Adrenal gland (tissue), 12 donors: ENCODE data around the gene CCDC28A. TPM values are rescaled to one million over a fixed set of nuclear protein-coding genes. Genes with fewer than 3 reads are reported as not detected.

Experiments
- DNase-seq, 7 donors: peaks; one replicate each; pipeline ENCODE4 v3.0.0-alpha.2; 2019 to 2020
- H3K27ac ChIP-seq, 5 donors: fragments of 200-600 bp; sonication (generic) in 4 of 5; 1 replicate in 3 of 5; 2 replicates in 2 of 5; pipeline versions ENCODE4 v1.5.1 to v1.8.0; 2016 to 2020; ENCODE audit warnings: mild to moderate bottlenecking in 1 of 5
- H3K27me3 ChIP-seq: fragments of 200-600 bp; 2 replicates; pipeline ENCODE4 v1.8.0; 2021
- H3K36me3 ChIP-seq, 2 donors: fragments of 200-600 bp; replicated peaks in 1 of 2; 1 replicate in 1 of 2; 2 replicates in 1 of 2; pipeline versions ENCODE4 v1.5.1 to v1.8.0; 2018 to 2022
- H3K4me1 ChIP-seq, 2 donors: fragments of 200-600 bp; replicated peaks in 1 of 2; 1 replicate in 1 of 2; 2 replicates in 1 of 2; pipeline versions ENCODE4 v1.5.1 to v1.8.0; 2018 to 2021
- H3K4me3 ChIP-seq, 4 donors: fragments of 200-600 bp; sonication (generic) in 3 of 4; one replicate each; pipeline ENCODE4 v1.5.1; 2016 to 2018
- H3K9me3 ChIP-seq, 3 donors: fragments of 200-600 bp; sonication (generic) in 1 of 3; replicated peaks in 1 of 3; 1 replicate in 2 of 3; 2 replicates in 1 of 3; pipeline versions ENCODE4 v1.5.1 to v1.8.0; 2016 to 2021
- POLR2A ChIP-seq, 2 donors: fragments of 450-650 bp; IDR thresholded peaks; one replicate each; pipeline ENCODE4 v1.6.1; 2017; ENCODE audit warnings: antibody characterized with exemption in 2 of 2, mild to moderate bottlenecking in 2 of 2, moderate library complexity in 1 of 2
- WGBS, 4 donors: extraction: QIAGEN DNeasy Blood & Tissue Kit in 2 of 4; methylation state at CpG; one replicate each; pipeline versions ENCODE4 v1.1.5 to v1.1.7; 2013 to 2017; 5-methylcytosine and 5-hydroxymethylcytosine counted together
- intact Hi-C, 2 donors: fragments of 100-400 bp; cut with DNase I; formaldehyde crosslinking; loops; one replicate each; pipeline versions ENCODE4 v1.14.1 to v1.15.0; 2022 to 2023
- polyA plus RNA-seq, 3 donors: library from polyadenylated mRNA; stranded (reverse); fragments of 200-250 nt in 2 of 3; fragments of 350-450 nt in 1 of 3; fragmentation: Illumina TruSeq in 1 of 3; extraction: RNeasy Lipid Tissue Mini Kit (QIAGEN cat#74804) in 1 of 3; gene quantifications; one replicate each; pipeline ENCODE4 v1.2.3, GENCODE V29; 2013 to 2014
- total RNA-seq, 9 donors: library from RNA; depleted of rRNA in 4 of 9; stranded (reverse); fragments of >200 nt in 4 of 9; fragments of 120-200 nt in 1 of 9; fragmentation: NEBNext Ultra II Directional in 1 of 9; extraction: Animal tissue kit (Norgen Biotek cat#: 25700) in 1 of 9; gene quantifications; one replicate each; pipeline versions ENCODE4 v1.1.0 to v1.2.4, GENCODE V29; 2013 to 2023
- TF ChIP-seq, protein P1 (sequence below), 6 experiments: fragments of 450-650 bp in 4 of 6; fragments of 200-600 bp in 2 of 6; sonication (generic) in 1 of 6; IDR thresholded peaks; 1 replicate in 5 of 6; 2 replicates in 1 of 6; pipeline versions ENCODE4 v1.5.1 to v1.8.0; 2016 to 2021; ENCODE audit warnings: antibody characterized with exemption in 6 of 6, mild to moderate bottlenecking in 2 of 6, moderate library complexity in 1 of 6
- donor health status: healthy with polysubstance abuse.
- donor health status: Bipolar disorder and iron deficiency.
- donor health status: DM: yes; HTN: yes; CAD: no.
- donor health status: DM: no; HTN: no; CAD: no.
- donor health status: DM: no; HTN: no; CAD: no.
- donor health status: DM: yes; HTN: yes; CAD: no.

Gene CCDC28A
- total and polyA plus RNA-seq, 12 donors, result 24.1 to 70.0 (median 44.2) TPM

DNA sequence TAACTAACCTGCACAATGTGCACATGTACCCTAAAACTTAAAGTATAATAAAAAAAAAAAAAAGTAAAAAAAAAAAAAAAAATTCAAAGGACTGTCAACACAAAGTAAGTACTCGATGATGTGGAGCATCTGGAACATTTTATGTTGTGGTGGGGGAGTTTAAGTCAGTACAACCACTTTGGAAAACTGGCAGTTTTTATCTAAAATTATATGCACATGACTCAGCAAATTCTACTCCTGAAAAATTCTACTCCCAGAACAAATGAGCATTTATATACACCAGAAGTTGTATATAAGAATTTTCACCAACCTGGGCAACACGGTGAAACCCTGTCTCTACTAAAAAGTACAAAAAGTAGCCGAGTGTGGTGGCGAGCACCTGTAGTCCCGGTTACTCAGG, 36.9 kb upstream of the CCDC28A start:
- WGBS, 4 donors, result 82 to 93% (median 90%) methylated on average over 5 of the region's 5 CpGs
- no peak for DNase-seq
- Histone ChIP-seq H3K36me3 (no peaks in the 10 kb centered on the region), H3K4me3 (no peak overlapping the region), H3K27ac (no peak overlapping the region), H3K27me3 (no peaks in the 10 kb centered on the region), H3K4me1 (no peaks in the 10 kb centered on the region), H3K9me3 (no peaks in the 10 kb centered on the region)
- intact Hi-C loops, result no loop called here
- TF ChIP-seq, protein P1, sequence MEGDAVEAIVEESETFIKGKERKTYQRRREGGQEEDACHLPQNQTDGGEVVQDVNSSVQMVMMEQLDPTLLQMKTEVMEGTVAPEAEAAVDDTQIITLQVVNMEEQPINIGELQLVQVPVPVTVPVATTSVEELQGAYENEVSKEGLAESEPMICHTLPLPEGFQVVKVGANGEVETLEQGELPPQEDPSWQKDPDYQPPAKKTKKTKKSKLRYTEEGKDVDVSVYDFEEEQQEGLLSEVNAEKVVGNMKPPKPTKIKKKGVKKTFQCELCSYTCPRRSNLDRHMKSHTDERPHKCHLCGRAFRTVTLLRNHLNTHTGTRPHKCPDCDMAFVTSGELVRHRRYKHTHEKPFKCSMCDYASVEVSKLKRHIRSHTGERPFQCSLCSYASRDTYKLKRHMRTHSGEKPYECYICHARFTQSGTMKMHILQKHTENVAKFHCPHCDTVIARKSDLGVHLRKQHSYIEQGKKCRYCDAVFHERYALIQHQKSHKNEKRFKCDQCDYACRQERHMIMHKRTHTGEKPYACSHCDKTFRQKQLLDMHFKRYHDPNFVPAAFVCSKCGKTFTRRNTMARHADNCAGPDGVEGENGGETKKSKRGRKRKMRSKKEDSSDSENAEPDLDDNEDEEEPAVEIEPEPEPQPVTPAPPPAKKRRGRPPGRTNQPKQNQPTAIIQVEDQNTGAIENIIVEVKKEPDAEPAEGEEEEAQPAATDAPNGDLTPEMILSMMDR (IDR thresholded peaks at IDR 0.05), result no peak
- TF ChIP-seq POLR2A (IDR thresholded peaks at IDR 0.05), result no peak

- intact Hi-C loops, result loop anchor here in 1 of 2 donors (10.0 kb wide), 1 partner anchor 57 kb away; no protein-coding TSS in a partner anchor
- 91 to 98% (median 95%) methylated on average over 4 of the region's 4 CpGs for WGBS, 4 donors
- H3K27me3 ChIP-seq, result no peaks in the 10 kb centered on the region
- no peak overlapping the region for H3K4me3 ChIP-seq
- no peaks in the 10 kb centered on the region for H3K36me3 ChIP-seq
- H3K9me3 ChIP-seq, result no peaks in the 10 kb centered on the region
- H3K27ac ChIP-seq, result no peak overlapping the region
- TF ChIP-seq POLR2A (IDR thresholded peaks at IDR 0.05), result no peak
- TF ChIP-seq, protein P1 (IDR thresholded peaks at IDR 0.05), result no peak
- no peak for DNase-seq
- no peaks in the 10 kb centered on the region for H3K4me1 ChIP-seq
Measured at GRCh38 chr6:138752017-138752416, 21.6 kb upstream of the CCDC28A start.

GRCh38 chr6:138757136-138757535, 16.4 kb upstream of the CCDC28A start:
- H3K36me3 ChIP-seq, result no peaks in the 10 kb centered on the region
- WGBS, 4 donors, result 74 to 78% (median 76%) methylated on average over 4 of the region's 4 CpGs
- no peaks in the 10 kb centered on the region for H3K27me3 ChIP-seq
- no peaks in the 10 kb centered on the region for H3K9me3 ChIP-seq
- no peak overlapping the region for H3K4me3 ChIP-seq
- TF ChIP-seq, protein P1 (IDR thresholded peaks at IDR 0.05), result no peak
- no peak for TF ChIP-seq POLR2A (IDR thresholded peaks at IDR 0.05)
- DNase-seq, result no peak
- intact Hi-C loops, result loop anchor here in 1 of 2 donors (10.0 kb wide), 1 partner anchor 62 kb away; no protein-coding TSS in a partner anchor
- H3K27ac ChIP-seq, result no peak overlapping the region
- H3K4me1 ChIP-seq, result no peaks in the 10 kb centered on the region

DNA sequence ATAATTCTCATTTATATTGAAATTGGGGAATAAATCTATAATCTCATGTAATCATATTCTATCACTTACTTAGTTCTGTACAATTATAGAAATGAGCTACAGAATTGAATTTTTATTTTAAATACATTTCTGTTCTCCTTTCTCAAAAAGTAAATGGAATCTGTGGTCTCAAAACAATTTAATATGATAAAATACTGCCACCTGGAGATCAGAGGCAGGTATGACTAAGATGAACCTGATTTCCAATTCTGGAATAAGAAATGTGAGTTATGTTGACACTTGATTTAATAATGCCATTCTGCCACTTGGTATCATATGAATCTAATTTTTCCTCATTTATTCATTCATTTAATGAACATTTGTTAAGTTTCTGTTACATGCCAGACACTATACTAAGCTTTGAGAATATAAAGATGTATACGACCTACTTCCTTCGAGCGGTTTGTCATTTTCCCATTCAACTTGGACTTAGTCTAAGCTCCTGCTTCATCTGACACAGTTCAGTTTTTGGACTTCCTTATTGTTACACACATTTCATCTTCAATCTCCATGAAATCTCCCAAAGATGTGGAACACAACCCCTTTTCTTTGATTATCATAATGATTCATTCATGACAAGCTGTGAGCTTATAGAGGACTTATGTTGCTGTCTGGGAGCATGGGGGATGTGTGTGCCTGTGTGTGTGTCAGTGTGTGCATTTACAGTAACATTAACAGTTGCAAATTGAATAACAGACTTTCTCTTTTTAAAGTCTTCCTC, 7.5 kb upstream of the CCDC28A start:
- Histone ChIP-seq H3K27me3 (no peaks in the 10 kb centered on the region), H3K4me3 (no peak overlapping the region), H3K4me1 (peaks cover 0 to 5% of the 10 kb centered on the region in 2 donors), H3K9me3 (no peaks in the 10 kb centered on the region), H3K36me3 (no peaks in the 10 kb centered on the region), H3K27ac (no peak overlapping the region)
- TF ChIP-seq, protein P1 (IDR thresholded peaks at IDR 0.05), result peak; percentile 39 to 83 (median 72)
- no peak for TF ChIP-seq POLR2A (IDR thresholded peaks at IDR 0.05)
- intact Hi-C loops, result loop anchor here (5.0 to 10.0 kb wide), 4 partner anchors 79 to 651 kb away; no protein-coding TSS in a partner anchor
- 92 to 97% (median 93%) methylated on average over 3 of the region's 3 CpGs for WGBS, 4 donors
- peak in 1 of 7 donors; percentile 7 for DNase-seq
